D721Med (cell line): Measurements from ENCODE around the gene RBM17.

Source experiments
- DNase-seq: peaks from one replicate; pipeline ENCODE4 v3.0.0; 2011; ENCODE audit warnings: low spot score; ENCODE audit not compliant: insufficient read length
- FAIRE-seq: peaks from 2 replicates; lab custom pipeline; 2011; peaks lifted over from hg19 to GRCh38; lab: Jason Lieb, UNC
- CTCF ChIP-seq: IDR thresholded peaks from 2 replicates; pipeline ENCODE4 v1.5.1; 2012; ENCODE audit warnings: mild to moderate bottlenecking, control low read depth; ENCODE audit not compliant: insufficient read depth; ENCODE audit errors: missing control alignments

Gene RBM17

GRCh38 chr10:6144406-6145165 lies 55.8 kb downstream of the RBM17 start:
- TF ChIP-seq CTCF = no peak
- no peak for DNase-seq
- FAIRE-seq = no peak

- no peak for FAIRE-seq
- no peak for DNase-seq
Measured at GRCh38 chr10:6145166-6145987, 56.5 kb downstream of the RBM17 start.

GRCh38 chr10:6146013-6146785 lies 57.4 kb downstream of the RBM17 start:
- no peak for TF ChIP-seq CTCF
- no peak for FAIRE-seq
- DNase-seq = no peak

More at GRCh38 chr10:6145166-6145987, 56.5 kb downstream of the RBM17 start:
- TF ChIP-seq CTCF = no peak

GRCh38 chr10:6146921-6147320 lies 58.1 kb downstream of the RBM17 start:
- no peak for TF ChIP-seq CTCF
- FAIRE-seq = no peak
- no peak for DNase-seq

- TF ChIP-seq CTCF = no peak
- no peak for DNase-seq
- FAIRE-seq = no peak
Measured at GRCh38 chr10:6148251-6148701, 59.4 kb downstream of the RBM17 start.

GRCh38 chr10:6148908-6149307 lies 60.1 kb downstream of the RBM17 start:
- FAIRE-seq (no peak), DNase-seq (no peak)
- no peak for TF ChIP-seq CTCF
